ENCODE measurements around the gene CMTM2.
"Not testable (repeated sequence)": the region's sequence is repeated elsewhere in the genome, so short reads cannot be mapped to it uniquely, and the experiment has no call there.

GRCh38 chr16:66596559-66596958 lies 17.3 kb downstream of the CMTM2 start:
- TF ChIP-seq YY1 (IDR thresholded peaks at IDR 0.05; ENCODE audit: insufficient read depth, insufficient read length); ZNF274 (IDR thresholded peaks at IDR 0.05; ENCODE audit: low read depth, low read length): not testable (repeated sequence)
